Stimulated activated naive CD8-positive, alpha-beta T cell treated with anti-CD3 and anti-CD28 coated beads, Interleukin-15, Interleukin-2, amounts not matched to agents 100 U/mL and 50 U/mL, for 24 hours (primary cell): ENCODE results near the gene UCMA.

ENCODE experiments used
- ATAC-seq: fragments of 150-1000 bp; cut with Tn5 transposase; one replicate; pipeline ENCODE4 v1.10.0; 2021
- DNase-seq: peaks from one replicate; pipeline ENCODE4 v3.0.0; 2021

UCMA gene

GRCh38 chr10:13233358-13233757, 816 bp downstream of the UCMA start:
- DNase-seq (no peak), ATAC-seq (no peak)

- ATAC-seq (no peak), DNase-seq (no peak)
Observed at GRCh38 chr10:13231808-13232207, 2.4 kb downstream of the UCMA start.

GRCh38 chr10:13231190-13231589, 3.0 kb downstream of the UCMA start:
- ATAC-seq (no peak), DNase-seq (no peak)

- DNase-seq (no peak), ATAC-seq (no peak)
Observed at GRCh38 chr10:13227031-13227430, 7.1 kb downstream of the UCMA start.

GRCh38 chr10:13225601-13226000, 8.6 kb downstream of the UCMA start:
- ATAC-seq, result no peak

GRCh38 chr10:13224210-13224995, 9.8 kb downstream of the UCMA start:
- no peak for ATAC-seq
- DNase-seq, result no peak

More at GRCh38 chr10:13225601-13226000, 8.6 kb downstream of the UCMA start:
- DNase-seq, result no peak

GRCh38 chr10:13223241-13223640, 10.9 kb downstream of the UCMA start:
- no peak for DNase-seq
- no peak for ATAC-seq

- no peak for DNase-seq
- ATAC-seq, result no peak
Observed at GRCh38 chr10:13222566-13222965, 11.6 kb downstream of the UCMA start.

- no peak for ATAC-seq
- no peak for DNase-seq
Observed at GRCh38 chr10:13222151-13222550, 12.0 kb downstream of the UCMA start.

GRCh38 chr10:13221572-13221971, 12.6 kb downstream of the UCMA start:
- no peak for ATAC-seq

GRCh38 chr10:13219685-13220670, 14.2 kb downstream of the UCMA start:
- ATAC-seq, result no peak
- DNase-seq, result no peak

More at GRCh38 chr10:13221572-13221971, 12.6 kb downstream of the UCMA start:
- DNase-seq, result no peak

GRCh38 chr10:13218878-13219277, 15.3 kb downstream of the UCMA start:
- DNase-seq (no peak), ATAC-seq (no peak)

GRCh38 chr10:13213163-13213562, 21.0 kb downstream of the UCMA start:
- DNase-seq (no peak), ATAC-seq (no peak)

- ATAC-seq (no peak), DNase-seq (no peak)
Observed at GRCh38 chr10:13206546-13207443, 27.4 kb downstream of the UCMA start.

- DNase-seq (no peak), ATAC-seq (no peak)
Observed at GRCh38 chr10:13206091-13206490, 28.1 kb downstream of the UCMA start.

- DNase-seq (no peak), ATAC-seq (no peak)
Observed at GRCh38 chr10:13201132-13201531, 33.0 kb downstream of the UCMA start.

GRCh38 chr10:13195016-13195415, 39.2 kb downstream of the UCMA start:
- ATAC-seq (no peak), DNase-seq (no peak)

- DNase-seq, result no peak
- ATAC-seq, result no peak
Observed at GRCh38 chr10:13193637-13194036, 40.5 kb downstream of the UCMA start.

- DNase-seq, result no peak
- ATAC-seq, result no peak
Observed at GRCh38 chr10:13191362-13191761, 42.8 kb downstream of the UCMA start.

- ATAC-seq, result no peak
- DNase-seq, result no peak
Observed at GRCh38 chr10:13190816-13191215, 43.4 kb downstream of the UCMA start.

- DNase-seq (no peak), ATAC-seq (no peak)
Observed at GRCh38 chr10:13189961-13190360, 44.2 kb downstream of the UCMA start.

GRCh38 chr10:13188593-13188992, 45.6 kb downstream of the UCMA start:
- ATAC-seq (no peak), DNase-seq (no peak)
